HG03575 (cell line): ENCODE data around the gene ALG8.

ENCODE experiments used
- ATAC-seq: cut with Tn5 transposase; IDR thresholded peaks from one replicate; pipeline ENCODE4 v1.9.1; 2021; ENCODE audit not compliant: unreplicated experiment, insufficient number of reproducible peaks, low FRiP score; ENCODE audit errors: extremely low read depth

ALG8 gene

GRCh38 chr11:78056093-78056492 lies 83.3 kb downstream of the ALG8 start:
- no peak for ATAC-seq

GRCh38 chr11:78054971-78055370 lies 84.5 kb downstream of the ALG8 start:
- no peak for ATAC-seq

GRCh38 chr11:78050964-78051831 lies 88.2 kb downstream of the ALG8 start:
- ATAC-seq: no peak
